ENCODE measurements around the gene LIMCH1.

GRCh38 chr4:41653523-41653922 is 115.6 kb downstream of the LIMCH1 start:
- TF ChIP-seq CTCF (IDR thresholded peaks at IDR 0.05) = no peak
- TF ChIP-seq POLR2A (IDR thresholded peaks at IDR 0.05) = no peak
- no peak for TF ChIP-seq EP300 (IDR thresholded peaks at IDR 0.05)
